Neural progenitor cell (in vitro differentiated cells): ENCODE data around the gene EXD3. TPM values are rescaled to one million over a fixed set of nuclear protein-coding genes. Genes with fewer than 3 reads are reported as not detected.

Source experiments
- DNase-seq: peaks from one replicate; pipeline ENCODE4 v3.0.0-alpha.2; 2016; ENCODE audit warnings: low spot score
- H2AFZ ChIP-seq: fragments of 200-600 bp; sonication (generic); replicated peaks from 2 replicates; pipeline ENCODE4 v1.6.1; 2016; ENCODE audit warnings: antibody characterized with exemption
- H3F3A ChIP-seq: fragments of 200-600 bp; sonication (generic); 2 replicates; pipeline ENCODE4 v1.6.1; 2016; ENCODE audit warnings: antibody characterized with exemption, low read depth
- H3K27ac ChIP-seq: fragments of 200-600 bp; sonication (generic); 2 replicates; pipeline ENCODE4 v1.5.1; 2016; ENCODE audit warnings: mild to moderate bottlenecking
- H3K27me3 ChIP-seq: fragments of 200-600 bp; sonication (generic); 2 replicates; pipeline ENCODE4 v1.6.1; 2016; ENCODE audit warnings: mild to moderate bottlenecking, moderate library complexity
- H3K36me3 ChIP-seq: fragments of 200-600 bp; sonication (generic); 2 replicates; pipeline ENCODE4 v1.5.1; 2016
- H3K4me1 ChIP-seq: fragments of 200-600 bp; sonication (generic); 2 replicates; pipeline ENCODE4 v1.6.1; 2016; ENCODE audit warnings: mixed run types
- H3K4me2 ChIP-seq: fragments of 200-600 bp; sonication (generic); 2 replicates; pipeline ENCODE4 v1.6.1; 2016
- H3K4me3 ChIP-seq: fragments of 200-600 bp; sonication (generic); 2 replicates; pipeline ENCODE4 v1.5.1; 2016
- H3K79me2 ChIP-seq: fragments of 200-600 bp; sonication (generic); 2 replicates; pipeline ENCODE4 v1.6.1; 2016; ENCODE audit warnings: low read depth
- H3K9ac ChIP-seq: fragments of 200-600 bp; sonication (generic); 2 replicates; pipeline ENCODE4 v1.6.1; 2016
- H3K9me3 ChIP-seq: fragments of 200-600 bp; sonication (generic); 2 replicates; pipeline ENCODE4 v1.5.1; 2016; ENCODE audit warnings: low read depth
- H4K20me1 ChIP-seq: fragments of 200-600 bp; sonication (generic); 2 replicates; pipeline ENCODE4 v1.6.1; 2016; ENCODE audit warnings: low read depth
- H3K27ac Mint-ChIP-seq: 3 replicates; pipeline ENCODE4 v1.8.0; 2021; ENCODE audit warnings: mixed read lengths
- H3K27me3 Mint-ChIP-seq: 2 replicates; pipeline ENCODE4 v1.8.0; 2022; ENCODE audit warnings: low read depth, mild to moderate bottlenecking, inconsistent platforms, moderate library complexity, mixed read lengths; ENCODE audit not compliant: insufficient read depth
- H3K36me3 Mint-ChIP-seq: 3 replicates; pipeline ENCODE4 v1.8.0; 2021; ENCODE audit warnings: mixed read lengths
- H3K4me1 Mint-ChIP-seq: 3 replicates; pipeline ENCODE4 v1.8.0; 2021; ENCODE audit warnings: mixed read lengths
- H3K4me3 Mint-ChIP-seq: 3 replicates; pipeline ENCODE4 v1.8.0; 2021; ENCODE audit warnings: mild to moderate bottlenecking, moderate library complexity, mixed read lengths
- H3K9me3 Mint-ChIP-seq: 3 replicates; pipeline ENCODE4 v1.8.0; 2020; ENCODE audit warnings: mixed read lengths
- CTCF ChIP-seq: fragments of 200-600 bp; sonication (generic); IDR thresholded peaks from 2 replicates; pipeline ENCODE4 v1.5.1; 2017; ENCODE audit warnings: antibody characterized with exemption, mild to moderate bottlenecking
- EZH2 ChIP-seq: fragments of 200-600 bp; sonication (generic); IDR thresholded peaks from 2 replicates; pipeline ENCODE4 v1.6.1; 2017; ENCODE audit warnings: antibody characterized with exemption, mild to moderate bottlenecking, moderate library complexity
- EZH2phosphoT487 ChIP-seq: fragments of 200-600 bp; sonication (generic); IDR thresholded peaks from 2 replicates; pipeline ENCODE4 v1.6.1; 2017; ENCODE audit warnings: antibody characterized with exemption
- total RNA-seq: library from RNA; depleted of rRNA; stranded (reverse); fragments of >200 nt; gene quantifications from 2 replicates; pipeline ENCODE4 v1.2.3, GENCODE V29; 2015; ENCODE audit warnings: low replicate concordance

EXD3 gene
- total RNA-seq, 1 donor from 2014 or later = 4.7 TPM

GRCh38 chr9:137317021-137317717 lies 105.8 kb downstream of the EXD3 start:
- Mint-ChIP-seq H3K4me3 (peak overlapping the region; percentile 55), H3K27ac (peak overlapping the region; percentile 78), H3K36me3 (peaks cover 2% of the 10 kb centered on the region), H3K9me3 (peaks cover 3% of the 10 kb centered on the region), H3K27me3 (peaks cover 3% of the 10 kb centered on the region), H3K4me1 (peaks cover 27% of the 10 kb centered on the region)
- no peaks in the 10 kb centered on the region for H3K27me3 ChIP-seq
- no peaks in the 10 kb centered on the region for H4K20me1 ChIP-seq
- H3F3A ChIP-seq = peaks cover 30% of the 10 kb centered on the region
- H3K79me2 ChIP-seq = no peaks in the 10 kb centered on the region
- H3K9me3 ChIP-seq = no peaks in the 10 kb centered on the region
- H3K4me1 ChIP-seq = peaks cover 38% of the 10 kb centered on the region
- H3K4me2 ChIP-seq = peak overlapping the region; percentile 69
- H2AFZ ChIP-seq = no peak overlapping the region
- no peak overlapping the region for H3K4me3 ChIP-seq
- H3K36me3 ChIP-seq = no peaks in the 10 kb centered on the region
- H3K9ac ChIP-seq = no peak overlapping the region
- no peak overlapping the region for H3K27ac ChIP-seq
- peak; percentile 9 for DNase-seq
- TF ChIP-seq EZH2 (no peak), EZH2phosphoT487 (no peak), CTCF (no peak)

- H3K9me3 Mint-ChIP-seq = no peaks in the 10 kb centered on the region
- peak; percentile 81 for DNase-seq
- Histone ChIP-seq H3K79me2 (no peaks in the 10 kb centered on the region), H2AFZ (peak overlapping the region; percentile 73), H3K9ac (no peak overlapping the region), H3K36me3 (no peaks in the 10 kb centered on the region), H3K4me1 (peaks cover 38% of the 10 kb centered on the region), H3K4me2 (peak overlapping the region; percentile 69), H3K9me3 (no peaks in the 10 kb centered on the region), H3F3A (peaks cover 30% of the 10 kb centered on the region), H3K27me3 (no peaks in the 10 kb centered on the region), H3K27ac (no peak overlapping the region), H3K4me3 (peak overlapping the region; percentile 14), H4K20me1 (no peaks in the 10 kb centered on the region)
- no peaks in the 10 kb centered on the region for H3K27me3 Mint-ChIP-seq
- H3K27ac Mint-ChIP-seq = peak overlapping the region; percentile 78
- H3K36me3 Mint-ChIP-seq = no peaks in the 10 kb centered on the region
- H3K4me3 Mint-ChIP-seq = peak overlapping the region; percentile 55
- TF ChIP-seq EZH2phosphoT487 (no peak), CTCF (no peak), EZH2 (no peak)
- peaks cover 24% of the 10 kb centered on the region for H3K4me1 Mint-ChIP-seq
These were observed 106.7 kb downstream of the EXD3 start for GRCh38 chr9:137316012-137316981.

- no peaks in the 10 kb centered on the region for H3K36me3 ChIP-seq
These were observed 107.4 kb downstream of the EXD3 start for GRCh38 chr9:137315581-137316011.

More at GRCh38 chr9:137315581-137316011, 107.4 kb downstream of the EXD3 start:
- no peaks in the 10 kb centered on the region for H3K36me3 Mint-ChIP-seq
- DNase-seq = no peak
- H3K79me2 ChIP-seq = no peaks in the 10 kb centered on the region
- H2AFZ ChIP-seq = no peak overlapping the region
- H3K9me3 ChIP-seq = no peaks in the 10 kb centered on the region
- H3K4me1 ChIP-seq = peaks cover 34% of the 10 kb centered on the region
- no peaks in the 10 kb centered on the region for H3K27me3 ChIP-seq
- H3F3A ChIP-seq = peaks cover 30% of the 10 kb centered on the region
- no peaks in the 10 kb centered on the region for H3K9me3 Mint-ChIP-seq
- no peak overlapping the region for H3K4me3 Mint-ChIP-seq
- H3K4me2 ChIP-seq = peak overlapping the region; percentile 69
- H3K4me3 ChIP-seq = peak overlapping the region; percentile 14
- no peak for TF ChIP-seq CTCF
- TF ChIP-seq EZH2phosphoT487 = no peak
- no peak for TF ChIP-seq EZH2
- H3K27me3 Mint-ChIP-seq = no peaks in the 10 kb centered on the region
- peaks cover 23% of the 10 kb centered on the region for H3K4me1 Mint-ChIP-seq
- no peak overlapping the region for H3K27ac ChIP-seq
- H4K20me1 ChIP-seq = no peaks in the 10 kb centered on the region
- H3K27ac Mint-ChIP-seq = no peak overlapping the region
- H3K9ac ChIP-seq = no peak overlapping the region
